ENCODE data around the gene DISC1. TPM values are rescaled to one million over a fixed set of nuclear protein-coding genes. Genes with fewer than 3 reads are reported as not detected.

The DISC1 gene
- polyA plus RNA-seq, 1 donor from 2014 or later: 0.68 TPM

- Mint-ChIP-seq H3K27ac (no peak overlapping the region), H3K27me3 (no peaks in the 10 kb centered on the region), H3K9me3 (no peaks in the 10 kb centered on the region), H3K4me3 (no peak overlapping the region), H3K36me3 (no peaks in the 10 kb centered on the region), H3K4me1 (no peaks in the 10 kb centered on the region)
These were observed 356.4 kb downstream of the DISC1 start for GRCh38 chr1:231982871-231983587.

GRCh38 chr1:231983588-231984193 lies 357.1 kb downstream of the DISC1 start:
- Mint-ChIP-seq H3K36me3 (no peaks in the 10 kb centered on the region), H3K27me3 (no peaks in the 10 kb centered on the region), H3K4me1 (no peaks in the 10 kb centered on the region), H3K27ac (no peak overlapping the region), H3K4me3 (no peak overlapping the region), H3K9me3 (no peaks in the 10 kb centered on the region)

GRCh38 chr1:231985296-231986023 lies 358.9 kb downstream of the DISC1 start:
- Mint-ChIP-seq H3K4me3 (no peak overlapping the region), H3K36me3 (no peaks in the 10 kb centered on the region), H3K4me1 (no peaks in the 10 kb centered on the region), H3K9me3 (no peaks in the 10 kb centered on the region), H3K27me3 (no peaks in the 10 kb centered on the region), H3K27ac (no peak overlapping the region)

- no peaks in the 10 kb centered on the region for H3K36me3 Mint-ChIP-seq
- H3K27ac Mint-ChIP-seq: no peak overlapping the region
- H3K27me3 Mint-ChIP-seq: no peaks in the 10 kb centered on the region
- H3K4me1 Mint-ChIP-seq: no peaks in the 10 kb centered on the region
- no peaks in the 10 kb centered on the region for H3K9me3 Mint-ChIP-seq
- H3K4me3 Mint-ChIP-seq: no peak overlapping the region
These were observed 360.2 kb downstream of the DISC1 start for GRCh38 chr1:231986631-231987336.

GRCh38 chr1:231990388-231990787 lies 363.8 kb downstream of the DISC1 start:
- H3K27me3 Mint-ChIP-seq: no peaks in the 10 kb centered on the region
- H3K9me3 Mint-ChIP-seq: no peaks in the 10 kb centered on the region
- no peak overlapping the region for H3K27ac Mint-ChIP-seq
- H3K36me3 Mint-ChIP-seq: no peaks in the 10 kb centered on the region
- no peaks in the 10 kb centered on the region for H3K4me1 Mint-ChIP-seq
- H3K4me3 Mint-ChIP-seq: no peak overlapping the region

- Mint-ChIP-seq H3K36me3 (no peaks in the 10 kb centered on the region), H3K4me1 (no peaks in the 10 kb centered on the region), H3K4me3 (no peak overlapping the region), H3K9me3 (no peaks in the 10 kb centered on the region), H3K27me3 (no peaks in the 10 kb centered on the region), H3K27ac (no peak overlapping the region)
These were observed 364.6 kb downstream of the DISC1 start for GRCh38 chr1:231991231-231991630.

GRCh38 chr1:231993968-231994455 lies 367.4 kb downstream of the DISC1 start:
- Mint-ChIP-seq H3K27me3 (peaks cover 1% of the 10 kb centered on the region), H3K9me3 (no peaks in the 10 kb centered on the region), H3K4me3 (no peak overlapping the region), H3K4me1 (no peaks in the 10 kb centered on the region), H3K27ac (no peak overlapping the region), H3K36me3 (no peaks in the 10 kb centered on the region)

- H3K27me3 Mint-ChIP-seq: peaks cover 1% of the 10 kb centered on the region
- peaks cover 0 to 2% (median 0%) of the 10 kb centered on the region in 3 donors for H3K9me3 Mint-ChIP-seq
- no peak overlapping the region for H3K27ac Mint-ChIP-seq
- H3K36me3 Mint-ChIP-seq: no peaks in the 10 kb centered on the region
- no peaks in the 10 kb centered on the region for H3K4me1 Mint-ChIP-seq
- no peak overlapping the region for H3K4me3 Mint-ChIP-seq
These were observed 372.2 kb downstream of the DISC1 start for GRCh38 chr1:231998791-231999190.

GRCh38 chr1:232005300-232005699 lies 378.7 kb downstream of the DISC1 start:
- Mint-ChIP-seq H3K27me3 (no peaks in the 10 kb centered on the region), H3K9me3 (peaks cover 0 to 9% (median 3%) of the 10 kb centered on the region in 3 donors), H3K4me1 (no peaks in the 10 kb centered on the region), H3K36me3 (peaks cover 3% of the 10 kb centered on the region), H3K4me3 (no peak overlapping the region), H3K27ac (no peak overlapping the region)

GRCh38 chr1:232009741-232010140 lies 383.2 kb downstream of the DISC1 start:
- H3K9me3 Mint-ChIP-seq: peaks cover 0 to 9% (median 3%) of the 10 kb centered on the region in 3 donors
- peaks cover 3% of the 10 kb centered on the region for H3K36me3 Mint-ChIP-seq
- H3K27ac Mint-ChIP-seq: no peak overlapping the region
- no peak overlapping the region for H3K4me3 Mint-ChIP-seq
- no peaks in the 10 kb centered on the region for H3K27me3 Mint-ChIP-seq
- H3K4me1 Mint-ChIP-seq: no peaks in the 10 kb centered on the region

- Mint-ChIP-seq H3K27ac (no peak overlapping the region), H3K36me3 (peaks cover 2% of the 10 kb centered on the region), H3K4me1 (no peaks in the 10 kb centered on the region), H3K9me3 (no peaks in the 10 kb centered on the region), H3K4me3 (no peak overlapping the region), H3K27me3 (no peaks in the 10 kb centered on the region)
These were observed 385.4 kb downstream of the DISC1 start for GRCh38 chr1:232011961-232012360.

GRCh38 chr1:232012773-232013386 lies 386.3 kb downstream of the DISC1 start:
- Mint-ChIP-seq H3K4me1 (no peaks in the 10 kb centered on the region), H3K9me3 (no peaks in the 10 kb centered on the region), H3K36me3 (peaks cover 2% of the 10 kb centered on the region), H3K4me3 (no peak overlapping the region), H3K27ac (no peak overlapping the region), H3K27me3 (no peaks in the 10 kb centered on the region)

- Mint-ChIP-seq H3K27me3 (no peaks in the 10 kb centered on the region), H3K9me3 (no peaks in the 10 kb centered on the region), H3K36me3 (peaks cover 2% of the 10 kb centered on the region), H3K27ac (no peak overlapping the region), H3K4me1 (no peaks in the 10 kb centered on the region), H3K4me3 (no peak overlapping the region)
These were observed 388.4 kb downstream of the DISC1 start for GRCh38 chr1:232014941-232015340.

GRCh38 chr1:232016616-232017015 lies 390.0 kb downstream of the DISC1 start:
- H3K27ac Mint-ChIP-seq: no peak overlapping the region
- no peaks in the 10 kb centered on the region for H3K27me3 Mint-ChIP-seq
- H3K9me3 Mint-ChIP-seq: no peaks in the 10 kb centered on the region
- peaks cover 2% of the 10 kb centered on the region for H3K36me3 Mint-ChIP-seq
- no peak overlapping the region for H3K4me3 Mint-ChIP-seq
- no peaks in the 10 kb centered on the region for H3K4me1 Mint-ChIP-seq

GRCh38 chr1:232017057-232017456 lies 390.5 kb downstream of the DISC1 start:
- no peak overlapping the region for H3K4me3 Mint-ChIP-seq
- H3K4me1 Mint-ChIP-seq: no peaks in the 10 kb centered on the region
- no peaks in the 10 kb centered on the region for H3K9me3 Mint-ChIP-seq
- no peak overlapping the region for H3K27ac Mint-ChIP-seq
- peaks cover 2% of the 10 kb centered on the region for H3K36me3 Mint-ChIP-seq
- no peaks in the 10 kb centered on the region for H3K27me3 Mint-ChIP-seq

Data from IgD-negative memory B cell (primary cell).